GM19452 (cell line): ENCODE data around the gene ARHGEF7.
A peak's percentile ranks its signal among the peaks of the same experiment; 100 is the strongest.

Source experiments
- ATAC-seq: cut with Tn5 transposase; IDR thresholded peaks from one replicate; pipeline ENCODE4 v1.9.1; 2021; ENCODE audit not compliant: unreplicated experiment

Gene ARHGEF7

GRCh38 chr13:111099290-111099689 lies 15.8 kb upstream of the ARHGEF7 start:
- no peak for ATAC-seq

- ATAC-seq: no peak
Measured at GRCh38 chr13:111110054-111110453, 5.1 kb upstream of the ARHGEF7 start.

- no peak for ATAC-seq
Measured at GRCh38 chr13:111111376-111111937, 3.7 kb upstream of the ARHGEF7 start.

GRCh38 chr13:111112196-111112595 lies 2.9 kb upstream of the ARHGEF7 start:
- ATAC-seq: no peak

GRCh38 chr13:111114362-111115060 lies 599 bp upstream of the ARHGEF7 start:
- peak; percentile 37 for ATAC-seq

GRCh38 chr13:111115965-111116521 lies 933 bp downstream of the ARHGEF7 start:
- no peak for ATAC-seq

GRCh38 chr13:111116856-111117255 lies 1.7 kb downstream of the ARHGEF7 start:
- no peak for ATAC-seq

GRCh38 chr13:111117289-111117688 lies 2.2 kb downstream of the ARHGEF7 start:
- no peak for ATAC-seq

- no peak for ATAC-seq
Measured at GRCh38 chr13:111117961-111118360, 2.9 kb downstream of the ARHGEF7 start.

GRCh38 chr13:111118898-111119607 lies 3.9 kb downstream of the ARHGEF7 start:
- ATAC-seq: no peak

GRCh38 chr13:111119966-111120365 lies 4.9 kb downstream of the ARHGEF7 start:
- no peak for ATAC-seq

- ATAC-seq: no peak
Measured at GRCh38 chr13:111120422-111120821, 5.3 kb downstream of the ARHGEF7 start.

GRCh38 chr13:111120913-111121312 lies 5.8 kb downstream of the ARHGEF7 start:
- no peak for ATAC-seq

- ATAC-seq: no peak
Measured at GRCh38 chr13:111121506-111121905, 6.4 kb downstream of the ARHGEF7 start.

GRCh38 chr13:111122056-111122455 lies 6.9 kb downstream of the ARHGEF7 start:
- ATAC-seq: no peak

- ATAC-seq: no peak
Measured at GRCh38 chr13:111122631-111123030, 7.5 kb downstream of the ARHGEF7 start.

- ATAC-seq: no peak
Measured at GRCh38 chr13:111123221-111123620, 8.1 kb downstream of the ARHGEF7 start.

GRCh38 chr13:111123649-111124048 lies 8.5 kb downstream of the ARHGEF7 start:
- ATAC-seq: no peak

GRCh38 chr13:111126509-111126908 lies 11.4 kb downstream of the ARHGEF7 start:
- no peak for ATAC-seq

GRCh38 chr13:111129465-111130115 lies 14.5 kb downstream of the ARHGEF7 start:
- peak; percentile 97 for ATAC-seq

GRCh38 chr13:111130116-111130508 lies 15.0 kb downstream of the ARHGEF7 start:
- peak; percentile 13 for ATAC-seq
